ENCODE data around the gene LOXL1.
"Not testable (repeated sequence)": the region's sequence is repeated elsewhere in the genome, so short reads cannot be mapped to it uniquely, and the experiment has no call there.

LOXL1 gene

GRCh38 chr15:73922186-73923151 is 3.8 kb upstream of the LOXL1 start:
- DNase-seq (ENCODE audit: low spot score) = peak; percentile 46

DNA sequence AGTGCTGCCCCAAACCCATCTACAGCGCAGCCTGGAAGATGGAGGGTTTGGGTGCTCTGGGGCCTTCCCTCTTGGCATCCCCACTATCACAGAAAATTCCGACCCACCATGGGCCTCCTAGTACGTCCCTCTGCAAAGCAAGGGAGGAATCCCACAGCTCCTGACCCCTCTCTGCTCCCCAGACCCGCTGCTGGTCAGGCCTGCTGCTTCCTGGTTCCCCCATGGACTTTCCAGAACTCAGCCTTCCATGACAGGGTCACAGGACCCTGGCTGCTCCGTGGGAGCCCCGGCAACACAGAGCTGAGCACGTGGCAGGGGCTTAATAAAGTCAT is 3.1 kb upstream of the LOXL1 start:
- no peak for DNase-seq (ENCODE audit: low spot score)

DNA sequence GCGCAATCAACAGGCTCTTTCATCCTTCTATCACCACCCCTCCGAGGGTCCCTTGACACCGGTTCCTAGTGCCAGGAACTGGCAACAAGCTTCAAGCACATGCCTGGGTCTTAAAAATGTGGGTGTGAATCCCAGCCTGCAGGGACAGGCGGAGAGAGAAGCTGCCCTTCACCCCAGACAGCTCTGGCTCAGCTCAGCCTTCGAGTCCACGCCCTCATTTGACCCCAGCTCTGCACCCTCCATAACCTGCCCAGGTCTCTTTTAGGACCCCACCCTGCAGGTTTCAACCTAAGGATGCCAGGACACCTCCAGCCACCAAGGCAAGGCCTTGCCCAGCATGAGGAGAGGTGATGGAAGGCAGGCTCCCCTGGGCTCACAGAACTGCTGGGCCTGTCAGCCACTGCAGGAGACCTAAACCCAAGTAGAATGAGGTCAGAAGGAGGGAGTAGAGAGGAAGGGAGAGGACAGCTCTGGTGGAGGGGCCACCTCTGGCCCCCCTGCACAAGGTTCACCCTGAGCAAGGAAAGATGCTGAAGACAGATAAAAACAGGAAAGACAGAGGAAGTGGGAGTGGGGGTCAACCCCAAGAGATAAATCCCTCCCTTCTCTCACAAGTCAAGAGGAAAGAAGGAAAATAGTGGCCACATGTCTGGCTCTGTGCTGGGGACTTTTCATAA is 2.6 kb upstream of the LOXL1 start:
- DNase-seq (ENCODE audit: low spot score) = no peak

- peak; percentile 48 for DNase-seq (ENCODE audit: low spot score)
These were observed 1.9 kb upstream of the LOXL1 start for GRCh38 chr15:73924171-73924921.

GRCh38 chr15:73925848-73926218 is 429 bp upstream of the LOXL1 start:
- peak; percentile 33 for DNase-seq (ENCODE audit: low spot score)

- no peak for DNase-seq (ENCODE audit: low spot score)
These were observed 777 bp downstream of the LOXL1 start for GRCh38 chr15:73927003-73927475.

DNA sequence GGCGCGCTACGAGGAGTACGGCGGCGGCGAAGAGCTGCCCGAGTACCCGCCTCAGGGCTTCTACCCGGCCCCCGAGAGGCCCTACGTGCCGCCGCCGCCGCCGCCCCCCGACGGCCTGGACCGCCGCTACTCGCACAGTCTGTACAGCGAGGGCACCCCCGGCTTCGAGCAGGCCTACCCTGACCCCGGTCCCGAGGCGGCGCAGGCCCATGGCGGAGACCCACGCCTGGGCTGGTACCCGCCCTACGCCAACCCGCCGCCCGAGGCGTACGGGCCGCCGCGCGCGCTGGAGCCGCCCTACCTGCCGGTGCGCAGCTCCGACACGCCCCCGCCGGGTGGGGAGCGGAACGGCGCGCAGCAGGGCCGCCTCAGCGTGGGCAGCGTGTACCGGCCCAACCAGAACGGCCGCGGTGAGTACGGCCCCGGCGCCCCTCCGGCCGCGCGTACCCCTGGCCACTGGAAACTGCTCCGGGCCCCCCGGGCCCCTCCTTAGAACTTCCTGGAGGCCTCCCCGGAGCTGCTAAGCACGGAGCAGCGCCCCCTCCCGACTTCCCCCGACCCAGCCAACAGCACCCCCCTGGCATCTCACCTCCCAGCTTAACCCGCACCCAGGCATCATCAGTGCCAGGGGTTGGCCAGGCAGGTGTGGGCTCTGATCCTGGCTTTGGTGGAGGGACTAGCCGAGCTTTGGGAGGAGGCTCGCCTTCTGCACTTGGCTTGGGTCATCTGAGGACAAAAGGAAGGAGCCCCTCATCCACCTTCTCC is 1.4 kb downstream of the LOXL1 start:
- DNase-seq (ENCODE audit: low spot score) = no peak

DNA sequence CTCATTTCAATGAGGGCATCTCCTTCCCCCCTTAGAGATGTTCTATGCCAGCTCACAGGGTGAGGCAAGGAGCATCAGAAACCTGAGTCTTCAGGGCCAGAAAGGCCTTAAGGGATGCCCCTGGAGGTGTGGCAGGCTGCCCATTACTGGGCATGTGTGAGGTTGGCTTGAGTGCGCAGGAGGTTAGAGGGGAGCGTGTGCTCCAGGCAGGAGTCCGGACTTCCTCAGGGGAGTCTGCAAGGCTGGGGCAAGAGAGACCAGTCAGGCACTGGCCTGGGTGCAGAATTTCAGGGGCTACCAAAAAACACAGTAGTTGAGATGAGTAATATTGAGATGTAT is 1.9 kb downstream of the LOXL1 start:
- no peak for DNase-seq (ENCODE audit: low spot score)

GRCh38 chr15:73928971-73929627 is 2.8 kb downstream of the LOXL1 start:
- DNase-seq (ENCODE audit: low spot score) = no peak

- no peak for DNase-seq (ENCODE audit: low spot score)
These were observed 4.1 kb downstream of the LOXL1 start for GRCh38 chr15:73930371-73930770.

DNA sequence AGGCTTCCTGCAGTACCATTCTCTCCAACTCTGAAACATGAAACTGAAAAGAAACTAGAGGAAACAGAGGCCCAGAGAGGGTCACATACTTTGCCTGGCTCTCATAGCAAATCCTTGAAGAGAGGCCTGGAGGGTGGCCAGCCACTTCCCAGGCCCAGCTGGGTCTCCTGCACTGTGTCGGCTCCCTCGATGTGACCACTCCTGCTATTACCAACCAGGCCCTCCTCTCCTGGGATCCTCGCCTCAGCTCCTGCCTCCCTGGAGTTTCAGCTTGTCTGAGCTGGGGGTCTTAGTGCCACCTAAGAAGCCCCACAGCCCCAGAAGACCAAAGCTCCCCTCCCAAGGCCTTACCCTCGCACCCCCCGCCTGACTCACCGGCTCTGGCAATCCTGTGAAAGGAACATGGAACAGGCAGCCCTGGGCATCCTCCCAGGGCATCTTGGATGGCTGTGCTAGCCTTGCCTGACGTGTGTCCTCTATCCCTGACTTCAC is 4.6 kb downstream of the LOXL1 start:
- DNase-seq (ENCODE audit: low spot score) = no peak

GRCh38 chr15:73931441-73931840 is 5.2 kb downstream of the LOXL1 start:
- DNase-seq (ENCODE audit: low spot score) = no peak

- no peak for DNase-seq (ENCODE audit: low spot score)
These were observed 6.3 kb downstream of the LOXL1 start for GRCh38 chr15:73932381-73933191.

DNA sequence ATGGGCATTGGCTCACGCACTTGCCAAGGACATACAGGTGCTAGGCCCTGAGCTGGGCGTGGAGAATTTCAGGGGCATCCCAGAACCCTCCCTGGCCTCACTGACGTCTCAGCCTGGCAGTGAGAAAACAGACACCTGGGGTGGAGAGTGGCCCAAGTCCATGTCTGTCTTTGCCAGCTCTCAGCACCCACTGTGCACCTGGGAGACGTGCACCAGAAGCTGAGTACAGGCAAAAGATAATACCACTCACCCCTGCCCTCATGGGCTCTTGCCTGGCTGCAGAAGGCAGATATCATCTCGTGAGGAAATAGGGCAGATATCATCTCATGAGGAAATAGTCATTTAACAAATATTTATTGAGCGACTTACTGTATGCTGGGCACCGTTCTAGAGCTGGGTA is 8.0 kb downstream of the LOXL1 start:
- DNase-seq (ENCODE audit: low spot score) = no peak

- no peak for DNase-seq (ENCODE audit: low spot score)
These were observed 9.3 kb downstream of the LOXL1 start for GRCh38 chr15:73935547-73935946.

DNA sequence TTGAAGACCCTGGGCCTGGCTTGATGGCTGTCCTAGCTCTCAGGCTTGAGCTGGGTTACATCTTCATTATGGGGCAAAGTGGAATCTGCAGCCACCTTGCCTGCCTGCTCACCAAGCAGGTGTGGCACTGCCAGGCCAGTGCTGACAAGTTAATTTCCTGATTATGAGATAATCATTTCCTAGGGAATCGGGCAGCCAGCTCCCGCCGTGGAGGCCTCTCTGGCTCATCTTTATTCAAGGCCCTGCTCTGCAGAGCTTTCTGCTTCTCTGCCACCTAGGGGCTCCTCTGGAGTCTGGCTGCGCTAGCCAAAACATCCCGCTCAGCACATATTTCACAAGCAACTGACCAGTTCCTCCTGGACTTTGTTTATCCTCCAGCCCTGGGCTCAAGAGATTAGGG is 9.9 kb downstream of the LOXL1 start:
- peak; percentile 32 for DNase-seq (ENCODE audit: low spot score)

DNA sequence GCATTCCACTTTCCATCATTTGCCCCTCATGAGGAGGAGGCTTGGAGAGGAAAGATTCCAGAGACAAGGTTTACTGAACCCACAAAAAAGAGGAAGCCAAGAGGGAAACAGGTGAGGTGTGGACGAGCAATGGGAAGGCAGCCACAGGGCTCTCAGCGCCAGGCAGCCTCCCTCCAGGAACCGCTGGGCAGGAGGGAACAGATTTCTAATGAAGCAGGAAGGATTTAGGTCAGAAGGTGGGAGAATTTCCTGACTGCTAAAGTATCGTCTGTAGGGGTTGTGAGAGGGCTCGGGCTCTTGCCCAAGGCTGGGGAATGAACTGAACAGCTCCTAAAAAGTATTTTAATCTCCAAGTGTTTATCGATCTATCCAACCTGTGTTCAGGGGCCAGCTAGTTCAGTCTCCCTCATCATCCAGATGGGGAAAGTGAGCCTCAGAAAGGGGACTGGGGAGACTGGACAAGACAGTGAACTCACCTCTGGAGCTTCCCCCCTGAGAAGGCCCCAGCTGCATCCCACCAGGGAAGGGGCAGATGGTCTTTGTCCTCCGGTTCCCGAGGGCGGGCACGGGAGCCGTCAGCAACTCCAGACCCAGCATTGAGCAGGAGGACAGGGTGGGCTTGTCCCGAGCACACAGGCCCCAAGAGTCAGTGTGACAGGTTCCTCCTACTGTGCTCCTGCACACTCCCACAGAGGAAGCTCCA is 10.5 kb downstream of the LOXL1 start:
- DNase-seq (ENCODE audit: low spot score) = no peak

DNA sequence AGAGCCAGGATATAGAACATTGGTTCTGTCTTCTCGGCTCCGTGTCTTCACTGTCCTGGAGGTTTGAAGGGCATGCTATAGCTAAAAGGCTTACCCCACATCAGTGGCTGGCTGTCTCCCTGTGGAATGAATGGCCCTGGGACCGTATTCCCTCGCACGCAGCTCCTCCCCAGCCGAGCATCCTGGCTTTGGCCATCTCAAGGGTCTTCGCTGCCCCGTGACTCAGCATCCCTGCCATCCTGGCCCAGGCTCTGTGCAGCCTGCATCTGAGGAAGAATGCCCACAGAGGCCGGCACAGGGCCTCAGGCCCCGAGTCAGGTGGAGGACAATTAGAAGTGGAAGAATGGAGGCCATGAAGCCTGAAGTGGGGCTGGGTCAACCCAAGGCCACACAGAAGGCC is 11.0 kb downstream of the LOXL1 start:
- no peak for DNase-seq (ENCODE audit: low spot score)

DNA sequence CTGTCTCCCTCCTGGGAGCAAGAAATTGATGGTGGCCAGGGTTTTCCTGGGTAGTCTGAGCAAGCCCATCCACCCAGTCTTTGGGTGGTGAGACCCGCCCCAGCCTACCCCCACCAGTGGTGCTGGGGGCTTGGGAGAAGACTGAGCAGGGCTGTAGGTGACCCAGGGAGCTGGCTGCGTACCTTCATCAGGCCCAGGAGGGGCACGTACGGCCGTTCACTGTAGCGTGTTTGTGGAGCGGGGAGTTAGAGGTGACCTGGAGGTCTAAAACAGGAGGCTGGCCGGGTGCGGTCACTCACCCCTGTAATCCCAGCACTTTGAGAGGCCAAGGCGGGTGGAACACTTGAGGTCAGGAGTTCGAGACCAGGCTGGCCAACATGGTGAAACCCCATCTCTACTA is 11.5 kb downstream of the LOXL1 start:
- DNase-seq (ENCODE audit: low spot score) = no peak

- not testable (repeated sequence) for DNase-seq (ENCODE audit: low spot score)
These were observed 12.3 kb downstream of the LOXL1 start for GRCh38 chr15:73938516-73938915.

All from cerebellar cortex (tissue), 1 donor.